Measurements from ENCODE around the gene GPC5.

GPC5 gene

GRCh38 chr13:91539286-91540157 lies 141.1 kb downstream of the GPC5 start:
- DNase-seq = no peak

- DNase-seq = no peak
These were observed 141.8 kb downstream of the GPC5 start for GRCh38 chr13:91540158-91540736.

GRCh38 chr13:91544723-91545122 lies 146.3 kb downstream of the GPC5 start:
- no peak for DNase-seq

- DNase-seq = no peak
These were observed 148.5 kb downstream of the GPC5 start for GRCh38 chr13:91546900-91547299.

GRCh38 chr13:91553584-91553983 lies 155.2 kb downstream of the GPC5 start:
- DNase-seq = no peak

GRCh38 chr13:91554101-91554500 lies 155.7 kb downstream of the GPC5 start:
- no peak for DNase-seq

GRCh38 chr13:91557328-91558090 lies 159.1 kb downstream of the GPC5 start:
- no peak for DNase-seq

- no peak for DNase-seq
These were observed 165.4 kb downstream of the GPC5 start for GRCh38 chr13:91563799-91564198.

- DNase-seq = no peak
These were observed 166.0 kb downstream of the GPC5 start for GRCh38 chr13:91564396-91564795.

GRCh38 chr13:91565296-91565695 lies 166.9 kb downstream of the GPC5 start:
- DNase-seq = no peak

GRCh38 chr13:91567485-91568207 lies 169.2 kb downstream of the GPC5 start:
- no peak for DNase-seq

GRCh38 chr13:91571681-91572080 lies 173.3 kb downstream of the GPC5 start:
- DNase-seq = no peak

GRCh38 chr13:91572439-91572838 lies 174.0 kb downstream of the GPC5 start:
- DNase-seq = no peak

GRCh38 chr13:91572944-91573598 lies 174.7 kb downstream of the GPC5 start:
- no peak for DNase-seq

- DNase-seq = no peak
These were observed 176.3 kb downstream of the GPC5 start for GRCh38 chr13:91574766-91575165.

- no peak for DNase-seq
These were observed 178.2 kb downstream of the GPC5 start for GRCh38 chr13:91576590-91576989.

GRCh38 chr13:91579320-91579719 lies 180.9 kb downstream of the GPC5 start:
- DNase-seq = no peak

- no peak for DNase-seq
These were observed 182.3 kb downstream of the GPC5 start for GRCh38 chr13:91580749-91581148.

- DNase-seq = no peak
These were observed 188.2 kb downstream of the GPC5 start for GRCh38 chr13:91586609-91587008.

GRCh38 chr13:91588541-91588940 lies 190.1 kb downstream of the GPC5 start:
- DNase-seq = no peak

- no peak for DNase-seq
These were observed 193.9 kb downstream of the GPC5 start for GRCh38 chr13:91592056-91593014.
